HG03280 (cell line): ENCODE results near the gene TEFM.
"Not testable (repeated sequence)": the region's sequence is repeated elsewhere in the genome, so short reads cannot be mapped to it uniquely, and the experiment has no call there.

ENCODE experiments used
- ATAC-seq: cut with Tn5 transposase; IDR thresholded peaks from one replicate; pipeline ENCODE4 v1.9.1; 2021; ENCODE audit warnings: mild to moderate bottlenecking, moderate library complexity; ENCODE audit not compliant: unreplicated experiment

The TEFM gene

GRCh38 chr17:30906101-30906911, at the start of gene TEFM:
TEFM (minus strand) TSS chr17:30906238; CDS start chr17:30906198, 40 bp downstream.
- ATAC-seq: peak; percentile 92

- no peak for ATAC-seq
These were observed 48.2 kb upstream of the TEFM start for GRCh38 chr17:30954046-30954830.

GRCh38 chr17:30952638-30953393, 46.8 kb upstream of the TEFM start:
- ATAC-seq: no peak

GRCh38 chr17:30950669-30951399, 44.8 kb upstream of the TEFM start:
- ATAC-seq: no peak

- no peak for ATAC-seq
These were observed 44.2 kb upstream of the TEFM start for GRCh38 chr17:30950189-30950588.

GRCh38 chr17:30947796-30948195, 41.8 kb upstream of the TEFM start:
- ATAC-seq: no peak

- ATAC-seq: no peak
These were observed 36.5 kb upstream of the TEFM start for GRCh38 chr17:30942308-30943079.

- ATAC-seq: no peak
These were observed 33.1 kb upstream of the TEFM start for GRCh38 chr17:30939051-30939689.

- no peak for ATAC-seq
These were observed 27.9 kb upstream of the TEFM start for GRCh38 chr17:30933966-30934365.

GRCh38 chr17:30931582-30931981, 25.5 kb upstream of the TEFM start:
- ATAC-seq: not testable (repeated sequence)

- ATAC-seq: no peak
These were observed 24.5 kb upstream of the TEFM start for GRCh38 chr17:30930495-30930894.

GRCh38 chr17:30929861-30930260, 23.8 kb upstream of the TEFM start:
- not testable (repeated sequence) for ATAC-seq

GRCh38 chr17:30929081-30929633, 23.1 kb upstream of the TEFM start:
- ATAC-seq: no peak

GRCh38 chr17:30928584-30928983, 22.5 kb upstream of the TEFM start:
- no peak for ATAC-seq

- no peak for ATAC-seq
These were observed 21.7 kb upstream of the TEFM start for GRCh38 chr17:30927756-30928155.

GRCh38 chr17:30926516-30926915, 20.5 kb upstream of the TEFM start:
- no peak for ATAC-seq

- no peak for ATAC-seq
These were observed 18.3 kb upstream of the TEFM start for GRCh38 chr17:30924341-30924740.

- no peak for ATAC-seq
These were observed 16.4 kb upstream of the TEFM start for GRCh38 chr17:30922235-30923030.
